K562 (cell line): ENCODE measurements around the gene TLE6. TPM values are rescaled to one million over a fixed set of nuclear protein-coding genes. Genes with fewer than 3 reads are reported as not detected.
A peak's percentile ranks its signal among the peaks of the same experiment; 100 is the strongest.

Source experiments
- BCOR ChIP-seq: fragments of 450-650 bp; IDR thresholded peaks from 2 replicates; pipeline ENCODE4 v1.6.1; 2016
- CBFA2T2 ChIP-seq: fragments of 450-650 bp; conservative IDR thresholded peaks from 2 replicates; pipeline ENCODE4 v1.6.1; 2017; ENCODE audit warnings: mild to moderate bottlenecking
- CBX3 ChIP-seq, 2 experiments: IDR thresholded peaks; 1 replicate in 1 of 2; 2 replicates in 1 of 2; pipeline ENCODE4 v1.6.1; 2012; ENCODE audit warnings: inconsistent platforms in 2 of 2, low read length in 2 of 2, borderline replicate concordance in 1 of 2, control low read depth in 1 of 2
- ELF2 ChIP-seq: fragments of 250-450 bp; sonication (Bioruptor Pico); IDR thresholded peaks from 2 replicates; pipeline ENCODE4 v1.5.0; 2021; ENCODE audit warnings: mild to moderate bottlenecking
- SIX5 ChIP-seq, 2 experiments: IDR thresholded peaks; 2 replicates each; pipeline ENCODE4 v1.6.1; 2011; ENCODE audit warnings: low read length in 2 of 2, borderline replicate concordance in 1 of 2, low read depth in 1 of 2, mild to moderate bottlenecking in 1 of 2, moderate library complexity in 1 of 2; ENCODE audit not compliant: insufficient read depth in 1 of 2
- THRA ChIP-seq: fragments of 450-650 bp; IDR thresholded peaks from 2 replicates; pipeline ENCODE4 v1.6.1; 2017; ENCODE audit warnings: mild to moderate bottlenecking, moderate library complexity
- TSHZ1 ChIP-seq: fragments of 250-450 bp; sonication (Bioruptor Pico); IDR thresholded peaks from 2 replicates; pipeline ENCODE4 v1.4.0; 2020; ENCODE audit warnings: mild to moderate bottlenecking, moderate library complexity
- ZNF224 ChIP-seq: sonication (generic); formaldehyde crosslinking; IDR thresholded peaks from 2 replicates; pipeline ENCODE4 v1.8.0; 2022; ENCODE audit warnings: mild to moderate bottlenecking, missing genetic modification reagents
- ZNF407 ChIP-seq: fragments of 450-650 bp; IDR thresholded peaks from 2 replicates; pipeline ENCODE4 v1.6.1; 2016; ENCODE audit warnings: low read depth
- polyA plus RNA-seq, 8 experiments: library from polyadenylated mRNA; depleted of rRNA in 4 of 8; stranded (reverse) in 5 of 8; unstranded in 3 of 8; fragments of >200 nt; fragmentation: Nextera tagmentation in 2 of 8; fragmentation: Illumina TruSeq in 1 of 8; extraction: Ambion mirVana in 2 of 8; extraction: Trizol in 1 of 8; gene quantifications; 2 replicates each; pipeline versions ENCODE4 v1.2.1 to v1.2.3, GENCODE V29; 2011 to 2014; ENCODE audit warnings: inconsistent platforms in 1 of 8, missing spikeins in 1 of 8
- total RNA-seq, 7 experiments: library from RNA; depleted of rRNA in 6 of 7; stranded (reverse); fragments of >200 nt in 6 of 7; fragmentation: Illumina TruSeq in 2 of 7; extraction: Trizol in 2 of 7; gene quantifications; 2 replicates each; pipeline versions ENCODE4 v1.2.1 to v1.2.3, GENCODE V29; 2011 to 2021; ENCODE audit warnings: low replicate concordance in 1 of 7
- TF ChIP-seq, protein P1 (sequence below): sonication (generic); formaldehyde crosslinking; IDR thresholded peaks from 2 replicates; pipeline ENCODE4 v1.8.1; 2023; ENCODE audit warnings: missing genetic modification reagents, mild to moderate bottlenecking, borderline replicate concordance

Gene TLE6
- total and polyA plus RNA-seq, 9 of the 15 experiments (the other 6 are each of a cell fraction or from before 2014, with no cell fraction given): 1.1 to 6.1 (median 2.5) TPM

- no peak for TF ChIP-seq ZNF407
- TF ChIP-seq CBFA2T2: no peak
- TF ChIP-seq, protein P1, sequence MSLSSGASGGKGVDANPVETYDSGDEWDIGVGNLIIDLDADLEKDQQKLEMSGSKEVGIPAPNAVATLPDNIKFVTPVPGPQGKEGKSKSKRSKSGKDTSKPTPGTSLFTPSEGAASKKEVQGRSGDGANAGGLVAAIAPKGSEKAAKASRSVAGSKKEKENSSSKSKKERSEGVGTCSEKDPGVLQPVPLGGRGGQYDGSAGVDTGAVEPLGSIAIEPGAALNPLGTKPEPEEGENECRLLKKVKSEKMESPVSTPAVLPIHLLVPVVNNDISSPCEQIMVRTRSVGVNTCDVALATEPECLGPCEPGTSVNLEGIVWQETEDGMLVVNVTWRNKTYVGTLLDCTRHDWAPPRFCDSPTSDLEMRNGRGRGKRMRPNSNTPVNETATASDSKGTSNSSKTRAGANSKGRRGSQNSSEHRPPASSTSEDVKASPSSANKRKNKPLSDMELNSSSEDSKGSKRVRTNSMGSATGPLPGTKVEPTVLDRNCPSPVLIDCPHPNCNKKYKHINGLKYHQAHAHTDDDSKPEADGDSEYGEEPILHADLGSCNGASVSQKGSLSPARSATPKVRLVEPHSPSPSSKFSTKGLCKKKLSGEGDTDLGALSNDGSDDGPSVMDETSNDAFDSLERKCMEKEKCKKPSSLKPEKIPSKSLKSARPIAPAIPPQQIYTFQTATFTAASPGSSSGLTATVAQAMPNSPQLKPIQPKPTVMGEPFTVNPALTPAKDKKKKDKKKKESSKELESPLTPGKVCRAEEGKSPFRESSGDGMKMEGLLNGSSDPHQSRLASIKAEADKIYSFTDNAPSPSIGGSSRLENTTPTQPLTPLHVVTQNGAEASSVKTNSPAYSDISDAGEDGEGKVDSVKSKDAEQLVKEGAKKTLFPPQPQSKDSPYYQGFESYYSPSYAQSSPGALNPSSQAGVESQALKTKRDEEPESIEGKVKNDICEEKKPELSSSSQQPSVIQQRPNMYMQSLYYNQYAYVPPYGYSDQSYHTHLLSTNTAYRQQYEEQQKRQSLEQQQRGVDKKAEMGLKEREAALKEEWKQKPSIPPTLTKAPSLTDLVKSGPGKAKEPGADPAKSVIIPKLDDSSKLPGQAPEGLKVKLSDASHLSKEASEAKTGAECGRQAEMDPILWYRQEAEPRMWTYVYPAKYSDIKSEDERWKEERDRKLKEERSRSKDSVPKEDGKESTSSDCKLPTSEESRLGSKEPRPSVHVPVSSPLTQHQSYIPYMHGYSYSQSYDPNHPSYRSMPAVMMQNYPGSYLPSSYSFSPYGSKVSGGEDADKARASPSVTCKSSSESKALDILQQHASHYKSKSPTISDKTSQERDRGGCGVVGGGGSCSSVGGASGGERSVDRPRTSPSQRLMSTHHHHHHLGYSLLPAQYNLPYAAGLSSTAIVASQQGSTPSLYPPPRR (CRISPR knock-in tag): no peak
- peak in 1 of 2 experiments; percentile 80; a peak in 1 of 3 replicates for TF ChIP-seq CBX3 (IDR thresholded peaks at IDR 0.05; ENCODE audit: borderline replicate concordance in 1 of 2, low read length in 2 of 2)
- no peak for TF ChIP-seq ZNF224 (CRISPR knock-in tag)
- TF ChIP-seq ELF2 (CRISPR knock-in tag): no peak
- no peak for TF ChIP-seq SIX5 (IDR thresholded peaks at IDR 0.05; ENCODE audit: borderline replicate concordance in 1 of 2, insufficient read depth in 1 of 2, low read depth in 1 of 2, low read length in 2 of 2)
- TF ChIP-seq THRA: no peak
- TF ChIP-seq BCOR: peak; percentile 100
- TF ChIP-seq TSHZ1 (CRISPR knock-in tag): no peak
Measured at GRCh38 chr19:3039125-3039524, 61.8 kb downstream of the TLE6 start (continued).
